Panc1 (cell line): ENCODE data around the gene LPIN3. TPM values are rescaled to one million over a fixed set of nuclear protein-coding genes. Genes with fewer than 3 reads are reported as not detected.

ENCODE experiments used
- ATAC-seq: fragments of 200-7000 bp; cut with Tn5 transposase; 2 replicates; pipeline ENCODE4 v1.9.1; 2020; ENCODE audit warnings: mild to moderate bottlenecking, moderate library complexity
- BruUV-seq: library from RNA; stranded (reverse); fragments of 400-500 nt; replicated peaks from 2 replicates; lab custom pipeline; 2021; lab: Mats Ljungman, UMichigan
- CTCF ChIA-PET: fragments of 300-600 bp; sonication (Branson Sonifier 250); formaldehyde crosslinking; loops from one replicate; lab custom pipeline; 2022; ENCODE audit warnings: antibody characterized with exemption; lab: Charles Lee
- POLR2A ChIA-PET: fragments of 300-600 bp; sonication (Branson Sonifier 250); formaldehyde crosslinking; loops from one replicate; lab custom pipeline; 2022; ENCODE audit warnings: antibody characterized with exemption; lab: Charles Lee
- DNase-seq: peaks from one replicate; pipeline ENCODE4 v3.0.0-alpha.2; 2010; ENCODE audit warnings: low read depth, low spot score
- H3K27ac ChIP-seq: 2 replicates; pipeline ENCODE4 v1.5.1; 2011; ENCODE audit warnings: mild to moderate bottlenecking, low read length, inconsistent platforms
- H3K27me3 ChIP-seq: fragments of 200-500 bp; sonication (Bioruptor generic); 2 replicates; pipeline ENCODE4 v1.6.0; 2014; ENCODE audit warnings: low read length, inconsistent platforms; ENCODE audit not compliant: control insufficient read depth, insufficient read depth
- H3K36me3 ChIP-seq: fragments of 200-500 bp; sonication (Bioruptor generic); 2 replicates; pipeline ENCODE4 v1.5.1; 2014; ENCODE audit warnings: inconsistent platforms, mild to moderate bottlenecking, low read length, moderate library complexity; ENCODE audit not compliant: control insufficient read depth, insufficient read depth
- H3K4me1 ChIP-seq: 2 replicates; pipeline ENCODE4 v1.5.1; 2011; ENCODE audit warnings: inconsistent platforms, mild to moderate bottlenecking, low read length, moderate library complexity; ENCODE audit not compliant: control insufficient read depth, insufficient read depth
- H3K4me3 ChIP-seq, 2 experiments: 2 replicates each; pipeline ENCODE4 v1.5.1; 2011 to 2012; ENCODE audit warnings: low read depth in 2 of 2, low read length in 2 of 2, mild to moderate bottlenecking in 2 of 2, inconsistent platforms in 1 of 2, moderate library complexity in 1 of 2
- H3K9me3 ChIP-seq: fragments of 200-500 bp; sonication (Bioruptor generic); 2 replicates; pipeline ENCODE4 v1.5.1; 2014; ENCODE audit warnings: low read depth, mild to moderate bottlenecking, inconsistent platforms, low read length, moderate library complexity; ENCODE audit not compliant: control insufficient read depth, insufficient read depth
- POLR2AphosphoS5 ChIP-seq: IDR thresholded peaks from 2 replicates; pipeline ENCODE4 v1.6.1; 2012; ENCODE audit warnings: mild to moderate bottlenecking, low read depth, low read length, moderate library complexity
- SIN3A ChIP-seq: IDR thresholded peaks from 2 replicates; pipeline ENCODE4 v1.6.1; 2012; ENCODE audit warnings: low read depth, mild to moderate bottlenecking, low read length, moderate library complexity, borderline replicate concordance; ENCODE audit not compliant: insufficient read depth
- TCF7L2 ChIP-seq: IDR thresholded peaks from 2 replicates; pipeline ENCODE4 v1.6.1; 2011; ENCODE audit warnings: mild to moderate bottlenecking, low read depth, low read length, inconsistent platforms
- in situ Hi-C: cut with HindIII; loops from 2 replicates; pipeline ENCODE4 v1.10.0; 2016; ENCODE audit warnings: low sequenced_read_pairs, low pct_unique_long_range_greater_than_20kb
- intact Hi-C: fragments of 100-400 bp; cut with micrococcal nuclease; formaldehyde crosslinking; loops from one replicate; pipeline ENCODE4 v1.10.0; 2022; ENCODE audit not compliant: unreplicated experiment
- total RNA-seq: library from RNA; stranded (reverse); gene quantifications from one replicate; pipeline ENCODE4 v1.2.1, GENCODE V29; 2021; ENCODE audit not compliant: unreplicated experiment
- TF ChIP-seq, protein P1 (sequence below), 2 experiments: IDR thresholded peaks; 2 replicates each; pipeline ENCODE4 v1.6.1; 2011 to 2012; ENCODE audit warnings: low read depth in 2 of 2, control low read depth in 1 of 2, low read length in 1 of 2, mild to moderate bottlenecking in 1 of 2, moderate library complexity in 1 of 2; ENCODE audit not compliant: insufficient read depth in 1 of 2
- TF ChIP-seq, protein P2 (sequence below): fragments of 450-650 bp; IDR thresholded peaks from 2 replicates; pipeline ENCODE4 v1.5.1; 2017; ENCODE audit warnings: mild to moderate bottlenecking

LPIN3 gene
- total RNA-seq, 1 experiment from 2014 or later, result 21.0 TPM

DNA sequence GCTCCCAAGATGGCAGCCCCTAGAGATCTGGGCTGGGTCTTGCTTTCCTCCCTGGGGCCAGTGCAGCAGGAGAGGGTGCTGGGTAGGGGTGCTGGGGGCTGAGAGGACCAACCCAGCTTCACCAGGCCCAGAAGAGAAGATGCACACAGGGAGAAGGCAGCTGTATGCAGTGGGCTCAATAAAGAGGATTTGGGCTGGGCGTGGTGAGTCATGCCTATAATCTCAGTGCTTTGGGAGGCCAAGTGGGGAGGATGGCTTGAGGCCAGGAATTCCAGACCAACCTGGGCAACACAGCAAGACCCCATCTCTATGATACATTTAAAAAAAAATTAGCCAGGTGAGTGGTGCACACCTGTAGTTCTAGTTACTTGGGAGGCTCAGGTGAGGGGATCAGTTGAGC is 51.7 kb downstream of the LPIN3 start:
- in situ Hi-C loops (no loop called here), intact Hi-C loops (no loop called here)
- H3K27me3 ChIP-seq, result no peaks in the 10 kb centered on the region
- POLR2A ChIA-PET, result no interaction called here
- H3K36me3 ChIP-seq, result no peaks in the 10 kb centered on the region
- H3K4me3 ChIP-seq, result no peak overlapping the region
- DNase-seq (no peak), ATAC-seq (no peak)
- H3K27ac ChIP-seq, result no peak overlapping the region
- no peak for TF ChIP-seq POLR2AphosphoS5
- TF ChIP-seq, protein P1, sequence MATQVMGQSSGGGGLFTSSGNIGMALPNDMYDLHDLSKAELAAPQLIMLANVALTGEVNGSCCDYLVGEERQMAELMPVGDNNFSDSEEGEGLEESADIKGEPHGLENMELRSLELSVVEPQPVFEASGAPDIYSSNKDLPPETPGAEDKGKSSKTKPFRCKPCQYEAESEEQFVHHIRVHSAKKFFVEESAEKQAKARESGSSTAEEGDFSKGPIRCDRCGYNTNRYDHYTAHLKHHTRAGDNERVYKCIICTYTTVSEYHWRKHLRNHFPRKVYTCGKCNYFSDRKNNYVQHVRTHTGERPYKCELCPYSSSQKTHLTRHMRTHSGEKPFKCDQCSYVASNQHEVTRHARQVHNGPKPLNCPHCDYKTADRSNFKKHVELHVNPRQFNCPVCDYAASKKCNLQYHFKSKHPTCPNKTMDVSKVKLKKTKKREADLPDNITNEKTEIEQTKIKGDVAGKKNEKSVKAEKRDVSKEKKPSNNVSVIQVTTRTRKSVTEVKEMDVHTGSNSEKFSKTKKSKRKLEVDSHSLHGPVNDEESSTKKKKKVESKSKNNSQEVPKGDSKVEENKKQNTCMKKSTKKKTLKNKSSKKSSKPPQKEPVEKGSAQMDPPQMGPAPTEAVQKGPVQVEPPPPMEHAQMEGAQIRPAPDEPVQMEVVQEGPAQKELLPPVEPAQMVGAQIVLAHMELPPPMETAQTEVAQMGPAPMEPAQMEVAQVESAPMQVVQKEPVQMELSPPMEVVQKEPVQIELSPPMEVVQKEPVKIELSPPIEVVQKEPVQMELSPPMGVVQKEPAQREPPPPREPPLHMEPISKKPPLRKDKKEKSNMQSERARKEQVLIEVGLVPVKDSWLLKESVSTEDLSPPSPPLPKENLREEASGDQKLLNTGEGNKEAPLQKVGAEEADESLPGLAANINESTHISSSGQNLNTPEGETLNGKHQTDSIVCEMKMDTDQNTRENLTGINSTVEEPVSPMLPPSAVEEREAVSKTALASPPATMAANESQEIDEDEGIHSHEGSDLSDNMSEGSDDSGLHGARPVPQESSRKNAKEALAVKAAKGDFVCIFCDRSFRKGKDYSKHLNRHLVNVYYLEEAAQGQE (IDR thresholded peaks at IDR 0.05; ENCODE audit: insufficient read depth in 1 of 2, low read depth in 2 of 2, low read length in 1 of 2), result no peak
- TF ChIP-seq SIN3A, result no peak
- TF ChIP-seq, protein P2, sequence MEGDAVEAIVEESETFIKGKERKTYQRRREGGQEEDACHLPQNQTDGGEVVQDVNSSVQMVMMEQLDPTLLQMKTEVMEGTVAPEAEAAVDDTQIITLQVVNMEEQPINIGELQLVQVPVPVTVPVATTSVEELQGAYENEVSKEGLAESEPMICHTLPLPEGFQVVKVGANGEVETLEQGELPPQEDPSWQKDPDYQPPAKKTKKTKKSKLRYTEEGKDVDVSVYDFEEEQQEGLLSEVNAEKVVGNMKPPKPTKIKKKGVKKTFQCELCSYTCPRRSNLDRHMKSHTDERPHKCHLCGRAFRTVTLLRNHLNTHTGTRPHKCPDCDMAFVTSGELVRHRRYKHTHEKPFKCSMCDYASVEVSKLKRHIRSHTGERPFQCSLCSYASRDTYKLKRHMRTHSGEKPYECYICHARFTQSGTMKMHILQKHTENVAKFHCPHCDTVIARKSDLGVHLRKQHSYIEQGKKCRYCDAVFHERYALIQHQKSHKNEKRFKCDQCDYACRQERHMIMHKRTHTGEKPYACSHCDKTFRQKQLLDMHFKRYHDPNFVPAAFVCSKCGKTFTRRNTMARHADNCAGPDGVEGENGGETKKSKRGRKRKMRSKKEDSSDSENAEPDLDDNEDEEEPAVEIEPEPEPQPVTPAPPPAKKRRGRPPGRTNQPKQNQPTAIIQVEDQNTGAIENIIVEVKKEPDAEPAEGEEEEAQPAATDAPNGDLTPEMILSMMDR, result no peak
- TF ChIP-seq TCF7L2, result no peak
- CTCF ChIA-PET, result no interaction called here
- no peaks in the 10 kb centered on the region for H3K9me3 ChIP-seq
- BruUV-seq, result no TSS peak
- peaks cover 11% of the 10 kb centered on the region for H3K4me1 ChIP-seq

DNA sequence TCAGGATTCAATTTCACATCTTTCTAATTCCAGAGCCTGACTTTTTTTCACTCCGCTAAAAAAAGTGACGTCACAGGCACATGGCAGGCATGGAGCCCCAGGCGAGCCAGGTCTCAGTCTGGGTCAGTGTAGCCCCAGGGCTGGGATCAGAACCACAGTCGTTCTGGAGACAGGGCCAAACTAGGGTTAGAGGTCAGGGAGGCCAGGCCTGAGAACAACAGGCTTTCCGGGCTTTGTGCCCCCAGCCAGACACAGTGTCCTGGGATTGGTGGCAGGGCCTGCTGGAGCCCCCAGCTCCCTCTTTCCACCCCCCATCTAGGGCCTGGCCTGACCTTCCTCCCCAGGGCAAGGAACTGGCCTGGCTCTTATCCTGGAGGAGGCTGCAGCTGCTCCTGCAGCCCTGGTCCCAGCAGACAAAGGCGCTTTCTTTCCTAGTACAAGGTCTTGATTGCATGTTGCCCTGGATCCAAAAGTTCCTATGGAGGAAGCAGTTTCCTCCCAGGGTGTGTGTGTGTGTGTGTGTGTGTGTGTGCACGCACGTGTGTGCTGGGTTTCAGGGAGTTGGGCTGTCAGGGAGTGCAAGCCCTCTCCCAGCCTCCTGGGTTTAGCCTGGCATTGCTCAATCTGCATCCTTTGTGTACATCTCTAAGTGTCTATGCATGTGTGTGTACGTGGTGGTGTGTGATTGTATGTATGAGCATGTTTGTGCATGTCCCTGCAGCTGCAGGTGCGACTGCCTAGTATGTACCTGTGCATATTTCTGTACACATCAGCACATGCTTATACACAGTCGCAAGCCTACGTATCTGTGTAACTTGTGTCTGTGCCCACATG is 52.5 kb downstream of the LPIN3 start:
- no peak for DNase-seq
- intact Hi-C loops, result no loop called here

More for the DNA sequence above, 52.5 kb downstream of the LPIN3 start:
- Histone ChIP-seq H3K36me3 (no peaks in the 10 kb centered on the region), H3K4me3 (no peak overlapping the region), H3K4me1 (peaks cover 11% of the 10 kb centered on the region), H3K27ac (no peak overlapping the region), H3K27me3 (no peaks in the 10 kb centered on the region), H3K9me3 (no peaks in the 10 kb centered on the region)
- TF ChIP-seq, protein P1 (IDR thresholded peaks at IDR 0.05; ENCODE audit: insufficient read depth in 1 of 2, low read depth in 2 of 2, low read length in 1 of 2), result no peak
- TF ChIP-seq POLR2AphosphoS5 (no peak), TCF7L2 (no peak), SIN3A (no peak)
- TF ChIP-seq, protein P2, result no peak
- POLR2A ChIA-PET, result interaction anchor here (0.7 kb wide), 1 partner anchor 346 kb away, joined by 6 read pairs; no protein-coding TSS in a partner anchor
- CTCF ChIA-PET, result interaction anchor here (0.7 kb wide), 1 partner anchor 1833 kb away, joined by 5 read pairs; no protein-coding TSS in a partner anchor
- peak; percentile 66 for ATAC-seq
- no TSS peak for BruUV-seq
- in situ Hi-C loops, result no loop called here
